Measurements from ENCODE around the gene CAPS.

The CAPS gene

DNA sequence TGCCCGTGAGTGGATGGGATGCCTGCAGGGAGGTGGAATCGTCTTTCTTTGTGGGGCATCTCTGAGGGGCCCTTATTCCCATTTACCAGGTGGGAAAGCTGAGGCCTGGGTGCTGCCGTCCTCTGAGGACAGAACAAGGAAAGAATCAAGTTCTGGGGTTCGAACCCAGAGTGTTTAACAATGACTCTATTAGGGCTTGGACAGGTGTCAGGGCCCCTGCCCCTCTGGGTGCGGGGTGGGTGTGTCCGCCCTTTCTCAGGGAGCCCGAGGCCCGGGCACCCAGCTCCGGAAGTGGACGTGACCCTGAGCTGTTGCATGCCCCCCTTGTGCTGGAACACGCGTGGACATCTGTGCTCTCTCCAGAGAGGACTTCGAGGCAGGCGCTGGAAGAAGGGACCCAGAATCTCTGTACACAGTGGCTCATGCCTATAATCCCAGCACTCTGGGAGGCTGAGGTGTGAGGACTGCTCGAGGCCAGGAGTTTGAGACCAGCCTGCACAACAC, 21.2 kb upstream of the CAPS start:
- no peak for DNase-seq

DNA sequence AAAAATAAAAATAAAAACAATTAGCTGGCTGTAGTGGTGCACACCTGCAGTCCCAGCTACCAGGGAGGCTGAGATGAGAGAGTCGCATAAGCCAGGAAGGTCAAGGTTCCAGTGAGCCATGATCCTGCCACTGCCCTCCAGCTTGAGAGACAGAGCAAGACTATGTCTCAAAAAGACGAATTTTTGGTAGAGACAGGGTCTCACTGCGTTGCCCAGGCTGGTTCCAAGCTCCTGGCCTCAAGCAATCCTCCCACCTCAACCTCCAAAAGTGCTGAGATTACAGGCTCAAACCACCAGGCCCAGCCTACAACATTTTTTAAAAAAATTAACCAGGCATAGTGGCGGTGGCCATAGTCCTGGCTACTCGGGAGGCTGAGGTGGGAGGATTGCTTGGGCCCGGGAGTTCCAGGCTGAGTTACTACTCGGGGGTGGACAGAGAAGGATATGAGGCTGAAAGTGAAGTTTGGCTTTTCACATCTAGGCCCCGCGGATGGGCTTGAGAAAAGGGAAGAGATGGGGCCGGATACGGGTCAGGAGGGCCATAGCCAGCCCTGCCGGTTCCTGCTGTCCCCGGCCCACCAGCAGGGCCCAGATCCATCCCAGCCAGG, 20.7 kb upstream of the CAPS start:
- DNase-seq: no peak

DNA sequence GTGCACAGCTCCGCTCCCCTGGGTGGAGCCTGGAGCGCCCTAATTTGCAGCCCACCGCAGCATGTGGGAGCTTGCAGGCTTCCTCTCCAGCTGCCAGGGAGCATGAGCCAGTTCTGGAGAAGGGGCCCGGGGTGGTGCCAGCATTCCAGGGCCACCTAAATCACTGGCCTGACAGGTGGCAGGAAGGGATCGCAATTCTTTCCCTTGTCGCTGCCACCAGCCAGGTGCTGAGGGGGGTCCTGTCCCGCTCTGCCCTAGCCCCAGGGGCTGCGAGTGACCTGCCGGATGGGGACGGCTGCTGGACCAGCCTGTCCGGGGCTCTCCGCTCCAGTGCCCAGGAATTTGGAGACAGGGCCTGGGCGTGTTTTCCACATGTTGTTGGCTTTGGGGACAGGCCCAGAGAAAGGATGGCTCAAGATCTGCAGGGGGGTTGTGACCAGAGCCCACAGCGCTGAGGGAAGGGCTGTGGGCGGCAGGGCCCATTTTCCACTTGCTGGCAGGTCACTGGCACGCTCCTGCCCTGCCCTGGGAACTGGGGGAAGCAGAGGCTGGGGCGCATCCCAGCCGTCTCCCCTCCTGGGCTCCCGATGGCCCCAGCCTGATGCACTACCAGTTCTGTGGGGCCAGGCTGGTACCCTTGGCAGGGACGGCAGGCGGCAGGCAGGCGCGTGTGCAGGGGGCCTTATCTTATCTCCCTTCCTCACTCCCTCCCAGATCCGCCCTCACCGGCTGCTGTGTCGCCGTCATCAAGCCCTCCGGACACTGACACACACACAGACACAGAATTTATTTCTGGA, 19.9 kb upstream of the CAPS start:
- no peak for DNase-seq

DNA sequence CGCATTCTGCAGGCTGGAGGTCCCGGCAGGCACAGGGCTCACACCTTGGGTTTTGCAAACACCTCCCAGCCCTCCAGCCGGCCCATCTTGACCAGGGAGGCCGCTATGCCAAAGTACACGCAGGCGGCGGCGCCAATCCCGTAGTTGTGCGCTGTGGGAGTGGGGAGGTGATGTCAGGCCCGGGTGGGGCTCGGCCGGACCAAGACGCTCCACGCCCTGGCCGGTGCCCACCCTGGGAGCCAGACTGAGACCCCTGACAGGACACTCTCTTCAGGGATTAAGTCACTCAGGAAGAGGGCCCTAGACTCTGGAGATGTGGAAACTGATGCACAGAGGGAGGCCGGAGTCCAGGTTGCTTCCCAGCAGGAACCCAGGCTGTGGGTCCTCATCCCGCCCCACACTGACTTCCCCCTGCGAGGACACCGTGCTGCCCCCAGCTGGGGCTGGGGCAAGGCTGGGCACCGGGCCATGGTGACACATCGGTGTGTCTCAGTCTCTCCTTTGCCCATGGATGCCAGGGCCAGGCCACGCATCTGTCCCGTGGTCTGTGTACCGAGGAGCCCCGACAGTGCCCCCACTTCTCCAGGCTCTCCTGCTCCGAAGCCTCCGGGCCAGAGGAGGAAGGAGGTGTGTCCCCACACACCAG, 19.2 kb upstream of the CAPS start:
- DNase-seq: no peak

DNA sequence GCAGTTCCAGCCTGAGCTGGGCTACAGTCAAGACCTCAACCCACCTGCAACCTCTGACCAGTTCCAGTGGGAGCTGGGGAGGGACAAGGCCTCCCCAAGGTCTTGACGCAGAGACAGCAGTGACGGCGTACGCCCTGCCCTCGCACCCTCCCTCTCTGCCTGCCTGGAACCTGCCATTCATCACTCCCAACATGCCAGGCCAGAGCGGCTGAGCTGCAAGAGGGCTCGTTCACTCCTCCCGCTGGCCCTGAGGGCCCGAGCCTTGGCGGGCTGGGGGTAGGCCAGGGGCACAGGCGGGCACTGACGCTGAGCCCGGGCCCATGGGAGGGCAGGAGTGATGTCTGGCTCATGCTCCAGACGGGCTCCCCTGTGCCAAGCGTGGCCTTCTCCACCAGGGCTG, 18.6 kb upstream of the CAPS start:
- DNase-seq: no peak

DNA sequence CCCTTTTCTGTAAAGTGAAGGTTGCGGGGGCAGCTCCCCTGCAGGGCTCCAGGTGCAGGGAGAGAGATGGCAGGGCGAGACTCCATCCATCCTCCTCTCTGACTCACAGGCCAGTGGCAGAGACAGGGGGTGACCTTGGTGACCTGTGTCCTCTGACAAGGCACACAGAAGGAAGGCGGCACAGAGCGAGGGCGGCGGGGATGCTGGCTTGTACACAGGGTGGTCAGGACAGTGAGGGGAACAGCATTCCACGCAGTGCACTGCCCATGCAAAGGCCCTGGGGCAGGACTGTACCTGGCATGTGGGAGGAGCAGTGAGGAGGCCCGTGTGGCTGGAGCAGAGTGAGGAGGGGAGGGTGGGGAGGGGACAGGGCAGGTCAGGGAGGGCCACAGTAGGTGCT, 18.2 kb upstream of the CAPS start:
- DNase-seq: no peak

DNA sequence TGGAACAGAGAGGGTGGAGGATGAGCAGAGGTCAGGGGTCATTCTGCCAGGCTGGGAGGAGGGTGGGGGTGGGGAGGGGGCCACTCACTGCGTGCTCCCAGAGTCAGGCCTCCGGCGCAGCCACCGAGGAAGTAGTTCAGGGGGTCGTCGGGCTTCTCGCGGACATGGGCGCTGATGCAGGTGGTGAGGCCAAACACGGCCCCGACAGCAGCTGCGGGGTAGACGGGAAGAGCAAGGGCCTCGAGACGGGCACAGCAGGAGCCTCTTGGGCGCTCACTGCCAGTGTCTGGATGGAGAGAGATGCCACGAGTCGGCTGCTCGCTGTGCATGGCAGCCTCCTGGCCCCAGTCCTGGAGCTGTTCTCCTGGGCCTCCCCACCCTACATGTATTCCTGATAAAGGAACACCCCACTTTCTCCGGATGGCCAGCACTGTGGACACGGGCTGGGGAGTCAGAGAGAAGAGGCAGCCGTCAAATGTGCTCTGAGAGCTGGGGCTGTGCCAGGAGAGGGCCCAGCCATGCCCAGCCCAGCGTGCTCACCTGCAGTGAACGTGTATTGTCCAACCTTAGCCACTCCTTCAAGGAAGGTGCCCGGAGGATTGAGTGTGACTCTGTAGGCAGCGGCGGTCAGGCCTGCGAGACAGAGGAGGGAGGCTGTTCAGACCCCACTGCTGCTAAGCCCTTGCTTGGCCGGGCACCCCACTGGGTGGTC, 17.5 kb upstream of the CAPS start:
- no peak for DNase-seq

DNA sequence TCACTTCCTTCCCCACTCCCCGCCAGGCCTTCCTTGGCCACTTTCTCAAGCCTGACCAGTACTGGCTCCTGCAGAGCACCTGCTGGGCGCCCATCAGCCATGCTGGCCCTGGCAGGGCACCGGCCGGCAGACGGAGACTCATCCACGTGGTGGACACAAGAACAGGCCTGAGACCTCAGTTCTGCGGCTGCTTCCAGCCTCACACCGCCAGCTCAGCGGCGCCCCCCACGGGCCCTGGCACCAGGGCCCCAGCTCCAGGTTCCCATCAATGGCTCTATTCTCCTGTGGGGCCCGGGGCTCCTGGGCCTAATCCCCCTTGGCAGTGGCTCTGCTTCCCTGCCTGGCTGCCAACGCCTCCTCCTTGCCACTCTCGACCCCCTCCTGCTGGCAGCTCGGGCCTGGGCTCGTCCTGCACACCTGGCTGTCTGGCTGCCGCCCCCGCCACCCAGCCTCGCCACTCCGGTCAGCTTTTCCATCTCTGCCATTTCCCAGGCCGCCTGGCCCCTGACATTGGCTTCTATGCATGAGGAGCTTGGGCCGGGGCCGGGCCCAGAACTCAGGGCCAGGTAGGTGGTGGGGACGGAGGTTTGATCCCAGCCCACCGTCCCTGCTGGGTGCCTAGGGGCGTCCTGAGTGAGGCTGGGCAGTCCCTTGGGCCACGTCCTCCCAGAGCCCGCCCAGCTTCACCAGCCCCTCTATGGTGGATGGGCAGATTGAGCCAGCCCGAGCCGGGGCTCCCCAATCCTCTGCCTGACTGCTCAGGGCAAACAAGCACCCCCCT, 16.7 kb upstream of the CAPS start:
- DNase-seq: no peak

DNA sequence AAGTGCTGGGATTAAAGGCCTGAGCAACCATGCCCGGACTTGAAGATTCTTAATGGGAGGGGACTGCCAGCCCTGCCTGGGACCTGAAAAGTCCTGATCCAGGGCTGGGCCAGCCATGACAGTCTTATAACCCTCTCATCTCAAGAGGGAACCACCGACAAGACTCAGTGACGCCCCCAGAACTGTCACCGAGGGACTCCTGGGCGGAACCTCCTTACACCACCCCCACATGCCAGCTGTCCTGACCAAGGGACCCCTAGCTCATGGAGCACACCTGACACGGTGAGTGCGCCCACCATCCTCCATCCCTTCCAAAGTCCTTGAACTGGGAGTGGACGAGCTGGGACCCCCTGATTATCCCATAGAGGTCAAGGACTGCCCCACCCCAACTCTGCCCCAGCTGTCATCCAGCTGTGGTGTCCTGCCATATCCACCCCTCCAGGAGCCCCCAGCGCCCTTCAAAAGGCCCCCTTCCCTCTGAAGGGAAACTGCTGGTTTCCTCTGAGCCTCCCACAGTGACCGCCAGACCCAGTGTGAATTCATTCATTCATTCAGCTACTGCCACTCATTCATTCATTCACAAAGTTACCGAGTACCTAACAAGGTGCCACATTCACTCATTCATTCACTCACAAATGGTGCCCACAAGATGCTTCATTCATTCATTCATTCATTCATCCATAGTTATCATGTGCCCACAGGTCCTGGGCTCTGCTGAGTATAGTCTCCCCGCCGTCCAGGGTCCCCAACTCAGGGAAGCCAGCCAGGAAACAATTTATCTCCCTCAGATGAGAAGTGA, 14.1 kb upstream of the CAPS start:
- DNase-seq: no peak

DNA sequence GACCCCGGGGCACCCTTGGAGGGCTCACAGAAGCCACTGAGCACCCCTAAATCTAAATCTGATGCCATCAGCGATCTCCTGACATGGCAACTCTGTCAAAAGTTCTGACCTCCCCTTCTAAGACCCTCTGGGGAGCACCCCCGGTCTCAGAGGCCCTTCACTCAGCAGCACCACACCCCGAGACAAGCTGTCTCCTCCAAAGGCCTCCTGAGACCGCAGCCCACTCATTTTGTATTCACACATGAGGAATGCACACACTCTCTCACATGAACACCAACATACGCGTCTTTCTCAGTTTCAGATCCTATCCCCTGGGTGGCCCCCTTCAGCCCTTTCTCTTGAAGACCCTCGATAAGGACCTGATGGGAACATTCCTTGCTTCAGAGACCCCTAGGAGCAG, 13.1 kb upstream of the CAPS start:
- DNase-seq: no peak

DNA sequence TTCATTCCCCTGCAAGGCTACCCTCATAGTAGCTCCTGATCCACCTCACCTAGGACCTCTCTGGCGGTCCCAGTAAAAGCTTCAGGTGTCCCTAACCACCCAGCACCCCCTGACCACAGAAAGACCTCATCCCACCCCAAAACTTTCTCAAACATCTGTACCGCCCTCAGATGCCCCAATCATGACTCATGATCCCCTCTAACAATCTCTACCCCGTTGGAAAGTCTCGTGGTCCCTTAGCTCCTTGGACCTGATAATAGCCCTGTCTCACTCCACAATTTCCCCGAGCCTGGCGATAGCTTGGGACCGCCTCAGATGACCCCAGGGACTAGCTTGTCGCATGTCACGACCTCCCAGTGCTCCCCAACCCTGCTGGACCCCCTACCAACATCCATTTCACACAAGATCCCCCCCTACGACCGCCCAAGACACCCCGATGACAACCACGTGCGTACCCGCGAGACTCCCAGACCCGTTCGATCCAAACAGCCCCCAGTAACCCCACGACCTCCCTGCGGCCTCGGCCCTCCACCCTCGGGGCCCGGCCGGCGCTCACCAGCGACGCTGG, 10.9 kb upstream of the CAPS start:
- DNase-seq: no peak

DNA sequence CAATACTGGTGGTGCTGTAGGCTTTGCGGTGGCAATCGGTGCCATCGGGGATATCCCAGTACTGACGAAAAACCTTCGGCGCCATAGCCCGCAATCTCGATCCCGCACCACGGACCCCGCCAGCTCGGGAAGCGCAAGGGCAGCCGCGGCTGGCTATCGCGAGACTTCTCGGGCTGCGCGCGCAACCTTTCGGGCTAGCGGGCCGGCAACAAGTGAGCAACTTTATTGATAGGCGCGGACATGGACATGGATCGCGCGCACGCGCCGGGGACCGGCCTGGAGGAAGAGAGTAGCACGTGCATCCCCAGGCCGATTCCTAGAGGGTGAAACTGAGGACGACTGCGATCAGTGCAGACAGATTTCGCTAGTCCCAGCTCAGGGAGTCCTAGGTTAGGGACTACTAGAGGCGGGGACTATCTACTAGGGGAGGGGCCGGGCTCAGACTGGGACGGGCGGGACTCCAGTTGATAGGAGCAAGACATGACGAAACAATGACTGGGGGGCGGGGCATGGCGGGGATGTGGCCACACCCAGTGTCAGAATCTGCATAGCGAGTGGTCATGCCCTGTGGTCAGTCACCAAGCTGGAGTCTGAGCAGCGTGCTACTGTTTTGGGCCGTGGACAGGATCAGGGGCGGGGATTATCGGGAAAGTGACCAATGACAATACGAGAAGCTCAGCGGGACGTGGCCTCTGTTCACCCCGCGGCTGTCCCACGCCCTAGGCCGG, 10.3 kb upstream of the CAPS start, which contains the start of gene NDUFA11:
Gene NDUFA11, minus strand, starts transcription at position 167 of the 728 bp plus-strand sequence. Its CDS starts 82 bp downstream, at position 85.
- DNase-seq: peak; percentile 92

DNA sequence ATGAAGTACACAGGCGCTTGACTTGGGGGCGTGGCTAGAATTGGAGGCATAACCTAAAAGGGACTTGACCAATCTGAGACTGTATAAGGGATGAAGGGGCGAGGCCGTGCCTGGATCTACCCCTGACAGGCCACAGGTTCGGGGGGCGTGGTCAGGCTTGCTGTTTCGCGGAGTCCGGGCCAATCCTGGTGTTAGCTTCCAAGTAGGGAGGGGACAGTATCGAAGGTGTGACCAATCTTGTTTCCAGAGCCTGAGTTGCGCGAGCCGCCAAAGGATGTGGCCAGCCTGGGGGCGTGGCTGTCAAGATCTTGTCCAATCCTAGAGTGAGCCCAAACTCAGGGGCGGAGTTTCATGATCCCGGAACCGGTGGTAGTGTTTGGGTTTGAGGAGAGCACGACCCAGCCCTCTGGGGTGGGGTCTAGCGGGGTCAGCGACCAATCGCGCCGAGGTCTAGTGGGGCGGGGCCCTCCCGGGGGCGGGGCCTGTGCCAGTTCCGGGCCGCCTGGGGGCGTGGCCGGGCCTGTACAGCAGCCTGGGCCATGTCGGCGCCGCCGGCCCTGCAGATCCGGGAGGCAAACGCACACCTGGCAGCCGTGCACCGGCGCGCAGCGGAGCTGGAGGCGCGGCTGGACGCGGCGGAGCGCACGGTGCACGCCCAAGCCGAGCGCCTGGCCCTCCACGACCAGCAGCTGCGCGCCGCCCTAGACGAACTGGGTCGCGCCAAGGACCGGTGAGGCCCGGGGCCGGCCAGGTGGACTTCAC, 9.5 kb upstream of the CAPS start, which contains the start of gene VMAC:
Gene VMAC, plus strand, starts transcription at position 521 of the 762 bp plus-strand sequence. Its CDS starts 19 bp downstream, at position 540.
- peak; percentile 99 for DNase-seq

DNA sequence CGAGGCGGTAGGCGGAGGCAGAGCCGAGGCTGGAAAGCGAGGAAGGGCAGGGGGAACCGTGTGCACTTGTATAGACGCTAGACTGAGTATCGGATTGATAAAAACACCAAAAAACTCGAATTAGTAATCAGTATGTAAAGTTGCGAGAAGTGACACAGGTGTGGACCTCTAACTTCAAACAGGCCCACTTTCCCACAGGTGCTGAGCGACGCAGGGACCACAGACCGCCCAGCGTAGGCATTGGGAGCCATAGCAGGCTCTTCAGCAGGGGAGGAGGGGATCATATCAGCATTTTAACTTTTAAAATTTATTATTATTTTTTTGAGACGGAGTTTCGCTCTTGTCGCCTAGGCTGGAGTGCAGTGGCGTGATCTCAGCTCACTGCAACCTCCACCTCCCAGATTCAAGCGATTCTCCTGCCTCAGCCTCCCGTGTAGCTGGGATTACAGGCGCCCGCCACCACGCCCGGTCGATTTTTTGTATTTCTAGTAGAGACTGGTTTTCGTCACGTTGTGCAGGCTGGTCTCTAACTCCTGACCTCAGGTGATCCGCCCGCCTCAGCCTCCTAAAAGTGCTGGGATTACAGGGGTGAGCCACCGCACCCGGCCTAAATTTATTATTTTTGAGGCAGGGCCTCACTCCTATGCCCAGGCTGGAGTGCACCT, 8.8 kb upstream of the CAPS start:
- DNase-seq: no peak

DNA sequence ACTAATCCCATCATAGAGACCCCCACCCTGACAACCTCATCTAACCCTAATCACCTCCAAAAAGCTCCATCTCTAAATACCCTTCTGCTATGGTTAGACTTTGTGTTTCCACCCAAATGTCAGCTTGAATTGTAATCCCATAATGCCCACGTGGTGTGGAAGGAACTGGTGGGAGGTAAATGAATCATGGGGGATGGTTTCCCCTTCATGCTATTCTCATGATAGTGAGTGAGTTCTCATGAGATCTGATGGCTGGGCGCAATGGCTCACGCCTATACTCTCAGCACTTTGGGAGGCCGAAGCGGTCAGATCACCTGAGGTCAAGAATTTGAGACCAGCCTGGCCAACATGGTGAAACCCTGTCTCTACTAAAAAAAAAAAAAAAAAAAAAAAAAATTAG, 6.8 kb upstream of the CAPS start:
- no peak for DNase-seq

DNA sequence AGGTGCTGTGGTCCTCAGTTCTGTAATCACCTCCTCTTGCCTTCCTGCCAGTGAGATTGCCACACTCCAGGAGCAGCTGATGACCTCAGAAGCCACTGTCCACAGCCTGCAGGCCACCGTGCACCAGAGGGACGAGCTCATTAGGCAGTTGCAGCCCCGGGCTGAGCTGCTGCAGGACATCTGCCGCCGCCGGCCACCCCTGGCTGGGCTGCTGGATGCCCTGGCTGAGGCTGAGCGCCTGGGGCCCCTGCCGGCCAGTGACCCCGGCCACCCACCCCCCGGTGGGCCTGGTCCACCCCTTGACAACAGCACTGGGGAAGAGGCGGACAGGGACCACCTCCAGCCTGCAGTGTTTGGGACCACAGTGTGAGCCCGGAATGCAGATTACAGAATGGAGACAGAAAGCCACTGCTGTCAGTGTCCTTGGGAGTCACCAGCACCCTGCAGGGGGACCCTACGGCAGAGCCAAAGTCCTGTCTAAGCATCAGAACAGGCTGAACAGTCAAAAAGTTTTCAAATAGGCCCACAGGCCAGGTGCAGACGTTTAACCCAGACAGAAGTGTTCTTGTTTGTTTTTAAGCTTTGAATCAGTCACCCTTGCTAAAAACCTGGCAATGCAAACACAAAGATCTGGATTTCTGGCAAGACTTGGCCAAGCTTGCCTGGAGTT, 5.1 kb upstream of the CAPS start:
- peak; percentile 64 for DNase-seq

DNA sequence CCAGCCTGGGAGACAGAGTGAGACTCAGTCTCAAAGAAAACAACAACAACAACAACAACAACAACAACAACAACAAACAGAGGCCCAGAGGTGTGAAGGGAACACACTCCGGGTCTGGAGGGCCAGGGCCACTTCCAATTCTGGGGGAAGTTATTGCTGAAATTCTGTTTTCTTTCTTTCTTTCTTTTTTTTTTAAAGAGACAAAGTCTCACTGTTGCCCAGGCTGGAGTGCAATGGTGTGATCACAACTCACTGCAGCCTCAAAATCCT, 3.5 kb upstream of the CAPS start:
- DNase-seq: no peak

DNA sequence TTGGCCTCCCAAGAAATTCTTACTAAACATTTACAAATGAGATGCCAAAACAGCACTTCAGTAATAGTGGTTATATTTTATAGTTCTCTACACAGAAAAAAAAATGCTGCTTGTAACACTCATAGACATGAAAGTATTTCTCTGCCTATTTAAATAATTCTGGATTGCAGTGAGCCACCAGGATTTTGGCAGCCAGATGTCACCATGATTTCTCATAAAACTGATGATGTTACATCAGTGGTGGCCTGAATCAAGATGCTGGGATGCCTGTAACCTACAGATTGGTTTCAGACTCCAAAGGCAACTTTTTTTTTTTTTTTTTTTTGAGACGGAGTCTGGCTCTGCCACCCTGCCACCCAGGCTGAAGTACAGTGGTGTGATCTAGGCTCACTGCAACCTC, 2.7 kb upstream of the CAPS start:
- no peak for DNase-seq

DNA sequence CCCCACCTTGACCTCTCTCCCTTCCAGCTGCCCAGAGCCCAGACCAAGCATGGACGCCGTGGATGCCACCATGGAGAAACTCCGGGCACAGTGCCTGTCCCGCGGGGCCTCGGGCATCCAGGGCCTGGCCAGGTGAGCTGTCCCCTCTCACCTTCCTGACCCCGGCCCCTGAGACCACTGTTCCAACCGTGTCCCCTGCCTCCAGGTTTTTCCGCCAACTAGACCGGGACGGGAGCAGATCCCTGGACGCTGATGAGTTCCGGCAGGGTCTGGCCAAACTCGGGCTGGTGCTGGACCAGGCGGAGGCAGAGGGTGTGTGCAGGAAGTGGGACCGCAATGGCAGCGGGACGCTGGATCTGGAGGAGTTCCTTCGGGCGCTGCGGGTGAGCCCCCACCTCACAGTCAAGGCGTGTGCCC, 312 bp downstream of the CAPS start:
- DNase-seq: no peak
